ENCODE results near the gene NFYC.

NFYC gene

DNA sequence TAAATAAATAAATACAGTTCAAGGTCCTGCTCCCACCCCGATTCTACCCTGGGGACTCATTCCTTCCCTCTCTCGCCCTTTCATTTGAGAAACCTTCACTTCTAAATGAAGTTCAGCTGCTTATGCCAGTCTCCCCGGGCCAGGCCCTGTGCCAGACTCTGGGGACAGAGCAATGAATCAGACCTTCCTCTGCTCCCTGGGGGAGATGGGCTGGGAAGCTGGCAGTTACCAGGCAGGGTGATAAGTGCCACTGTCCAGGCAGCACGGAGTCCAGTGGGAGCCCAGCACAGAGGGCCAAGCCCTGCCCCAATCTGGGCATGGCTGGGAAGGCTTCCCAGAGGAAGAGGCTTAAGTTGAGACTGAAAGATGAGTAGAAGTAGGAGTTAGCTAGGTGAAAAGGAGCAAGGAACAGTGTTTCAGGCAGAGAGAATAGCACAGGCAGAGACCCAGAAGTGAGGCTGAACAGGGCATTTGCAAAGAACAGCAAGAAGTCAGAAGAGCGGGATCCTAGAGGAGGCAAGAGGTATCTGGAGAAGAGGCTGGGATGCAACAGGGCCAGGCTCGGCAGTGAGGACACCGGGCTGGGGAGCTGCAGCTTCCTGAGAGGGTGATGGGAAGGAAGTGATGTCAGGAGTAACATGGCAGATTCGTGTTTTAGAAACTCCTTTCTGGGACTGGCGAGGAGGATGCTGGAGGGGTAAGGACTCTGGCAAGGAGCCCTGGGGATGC lies 105.6 kb downstream of the NFYC start:
- DNase-seq (ENCODE audit: low read depth, low spot score) = no peak

DNA sequence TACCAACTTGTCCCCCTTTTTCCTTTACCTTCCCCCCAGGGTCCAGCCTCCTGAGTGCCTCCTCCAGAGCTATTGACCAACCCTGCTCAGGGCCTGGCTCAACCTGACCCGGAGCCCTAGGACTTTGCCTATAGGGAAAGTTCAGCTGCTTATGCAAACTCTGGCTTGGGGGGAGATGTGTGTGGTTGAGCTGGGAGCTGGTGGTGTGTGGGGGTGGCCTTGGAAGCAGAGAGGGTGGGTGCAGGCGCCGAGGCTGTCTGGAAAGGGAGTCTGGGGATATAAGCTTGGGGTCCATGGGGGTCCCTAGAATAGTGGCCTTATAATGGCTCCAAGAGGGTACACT lies 106.1 kb downstream of the NFYC start:
- no peak for DNase-seq (ENCODE audit: low read depth, low spot score)

DNA sequence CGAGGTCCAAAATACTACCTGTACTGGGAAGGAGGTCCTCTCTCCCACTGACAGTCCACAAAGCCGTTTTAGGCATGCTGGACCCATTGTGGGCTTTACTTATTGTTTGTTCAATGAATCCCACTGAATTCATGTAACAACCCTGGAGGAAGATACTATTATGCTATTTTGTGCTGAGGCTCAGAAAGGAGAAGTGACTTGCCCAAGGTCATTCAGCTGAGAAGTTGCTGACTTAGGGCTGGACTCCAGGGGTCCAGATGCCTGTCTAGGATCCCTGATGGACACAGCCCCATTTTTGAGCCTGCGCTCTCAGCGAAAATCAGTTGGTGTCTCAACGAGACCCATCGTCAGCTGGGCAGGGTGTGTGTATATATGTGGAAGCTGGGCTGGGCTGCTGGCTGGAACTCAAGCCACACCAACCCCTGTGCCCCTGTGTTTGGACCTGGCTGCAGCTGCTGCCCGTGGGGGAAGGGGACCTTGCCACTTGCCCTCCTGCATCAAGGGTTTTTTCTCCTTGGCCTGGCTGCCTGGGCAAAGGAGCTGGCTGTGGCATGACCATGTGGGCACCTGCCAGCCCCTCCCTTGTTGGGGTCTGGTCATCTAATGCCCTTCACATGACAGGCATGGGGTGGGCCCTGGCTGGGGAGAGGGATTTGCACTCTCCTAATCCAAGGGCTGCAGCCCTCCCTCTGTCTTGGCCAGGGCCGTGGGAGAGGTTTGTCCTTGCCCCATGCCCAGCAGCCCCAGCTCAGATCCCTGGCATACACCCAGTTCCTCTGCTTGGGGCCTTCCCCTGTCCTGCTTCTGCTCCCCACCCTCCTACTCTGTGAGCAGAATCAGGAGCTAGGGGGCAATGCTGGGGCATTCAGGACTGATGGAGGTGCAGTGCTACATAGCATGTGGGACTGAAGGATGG lies 107.1 kb downstream of the NFYC start:
- DNase-seq (ENCODE audit: low read depth, low spot score) = no peak

GRCh38 chr1:40799351-40799867 lies 107.9 kb downstream of the NFYC start:
- no peak for DNase-seq (ENCODE audit: low read depth, low spot score)

DNA sequence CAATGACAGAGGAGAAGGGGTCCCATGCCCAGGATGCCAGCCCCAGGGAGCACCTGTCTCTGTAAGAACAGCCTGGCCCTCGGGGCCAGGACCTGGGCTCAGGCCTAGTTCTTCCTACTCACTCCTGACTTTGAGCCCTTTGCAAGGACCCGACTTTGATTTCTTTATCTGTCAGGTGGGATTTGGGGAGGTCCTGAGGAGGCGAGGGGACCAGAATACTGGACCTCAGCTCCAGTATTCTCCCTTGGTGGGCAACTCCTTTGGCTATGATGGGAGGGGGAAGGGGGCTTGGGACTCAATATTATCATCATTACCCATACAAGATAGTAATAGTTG lies 110.2 kb downstream of the NFYC start:
- no peak for DNase-seq (ENCODE audit: low read depth, low spot score)

- no peak for DNase-seq (ENCODE audit: low read depth, low spot score)
Observed at GRCh38 chr1:40802078-40802741, 110.7 kb downstream of the NFYC start.

- DNase-seq (ENCODE audit: low read depth, low spot score) = no peak
Observed at GRCh38 chr1:40802742-40803113, 111.2 kb downstream of the NFYC start.

- DNase-seq (ENCODE audit: low read depth, low spot score) = no peak
Observed at GRCh38 chr1:40803447-40803846, 111.9 kb downstream of the NFYC start.

GRCh38 chr1:40803902-40804301 lies 112.4 kb downstream of the NFYC start:
- no peak for DNase-seq (ENCODE audit: low read depth, low spot score)

DNA sequence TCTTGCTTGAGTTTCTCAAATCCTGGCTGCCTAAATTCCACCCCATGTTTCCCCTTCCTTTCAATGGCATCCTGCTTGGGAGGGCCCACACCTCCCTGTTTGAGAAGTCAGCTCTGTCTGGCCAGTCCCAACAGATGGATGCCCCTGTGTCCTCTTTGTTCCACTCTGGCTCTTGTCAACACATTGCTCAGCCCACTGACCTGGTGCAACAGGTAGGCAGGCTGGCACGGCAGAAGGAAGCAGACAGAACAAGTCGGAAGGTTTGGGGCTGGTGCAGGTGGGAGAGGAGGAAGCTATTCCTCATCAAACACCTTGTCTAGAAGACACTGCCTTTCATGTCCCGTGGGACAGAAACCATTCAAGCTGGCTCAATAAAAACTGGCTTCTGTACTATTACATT lies 114.7 kb downstream of the NFYC start:
- no peak for DNase-seq (ENCODE audit: low read depth, low spot score)

GRCh38 chr1:40806731-40807695 lies 115.5 kb downstream of the NFYC start:
- DNase-seq (ENCODE audit: low read depth, low spot score) = no peak

GRCh38 chr1:40808002-40808401 lies 116.5 kb downstream of the NFYC start:
- DNase-seq (ENCODE audit: low read depth, low spot score) = no peak

- no peak for DNase-seq (ENCODE audit: low read depth, low spot score)
Observed at GRCh38 chr1:40808444-40808843, 116.9 kb downstream of the NFYC start.

- DNase-seq (ENCODE audit: low read depth, low spot score) = no peak
Observed at GRCh38 chr1:40808909-40809308, 117.4 kb downstream of the NFYC start.

GRCh38 chr1:40810927-40811326 lies 119.4 kb downstream of the NFYC start:
- DNase-seq (ENCODE audit: low read depth, low spot score) = no peak

DNA sequence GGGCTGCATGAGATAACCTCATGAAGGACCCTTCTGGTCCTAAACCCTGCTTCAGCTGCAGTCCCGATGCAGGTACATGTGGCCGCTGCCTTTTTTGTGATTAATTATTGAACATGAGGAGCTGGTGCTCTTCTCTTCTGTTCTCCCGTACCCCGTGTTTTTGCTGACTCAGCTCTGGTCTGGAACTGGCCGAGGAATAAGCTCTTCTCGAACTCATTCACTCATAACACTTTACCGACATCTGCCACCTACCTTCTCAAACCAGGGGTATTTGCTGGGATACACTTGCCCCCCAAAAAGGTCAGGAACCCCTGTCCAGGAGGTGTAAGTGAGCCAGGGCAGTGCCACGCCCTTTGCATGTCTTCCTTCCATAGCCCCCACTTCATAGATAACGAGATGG lies 123.9 kb downstream of the NFYC start:
- no peak for DNase-seq (ENCODE audit: low read depth, low spot score)

GRCh38 chr1:40817791-40818263 lies 126.3 kb downstream of the NFYC start:
- DNase-seq (ENCODE audit: low read depth, low spot score) = no peak

GRCh38 chr1:40818264-40818961 lies 126.9 kb downstream of the NFYC start:
- DNase-seq (ENCODE audit: low read depth, low spot score) = no peak

DNA sequence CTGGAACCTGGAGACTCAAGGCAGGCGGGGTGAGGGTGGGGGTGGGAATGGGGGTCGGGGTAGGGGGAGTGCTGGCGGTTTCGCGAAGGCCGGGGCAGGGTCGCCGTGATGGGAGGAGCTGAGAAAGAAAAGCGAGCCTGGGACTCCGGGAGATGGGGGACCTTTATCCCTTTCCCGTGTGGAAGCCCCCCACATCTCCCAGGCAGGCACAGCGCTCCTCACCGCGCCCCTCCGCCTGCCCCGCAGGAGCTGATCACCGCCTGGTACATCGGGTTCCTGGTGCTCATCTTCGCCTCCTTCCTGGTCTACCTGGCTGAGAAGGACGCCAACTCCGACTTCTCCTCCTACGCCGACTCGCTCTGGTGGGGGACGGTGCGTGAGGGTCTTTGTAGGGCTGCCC lies 127.6 kb downstream of the NFYC start:
- DNase-seq (ENCODE audit: low read depth, low spot score) = no peak

GRCh38 chr1:40820251-40820797 lies 128.8 kb downstream of the NFYC start:
- no peak for DNase-seq (ENCODE audit: low read depth, low spot score)
